H1 (cell line): ENCODE data around the gene GPS1. TPM values are rescaled to one million over a fixed set of nuclear protein-coding genes. Genes with fewer than 3 reads are reported as not detected.

Experiments used
- CBX5 ChIP-seq: fragments of 300-800, 300-1000 bp; sonication (generic); IDR thresholded peaks from 2 replicates; pipeline ENCODE4 v1.7.1; 2016; ENCODE audit warnings: antibody characterized with exemption, low read length, low read depth
- CEBPB ChIP-seq: IDR thresholded peaks from 2 replicates; pipeline ENCODE4 v1.6.1; 2012; ENCODE audit warnings: low read depth, low read length
- CHD2 ChIP-seq: IDR thresholded peaks from 2 replicates; pipeline ENCODE4 v1.6.1; 2012; ENCODE audit warnings: low read length, improper control_type of control experiment
- CHD7 ChIP-seq: fragments of 300-600 bp; sonication (generic); IDR thresholded peaks from 2 replicates; pipeline ENCODE4 v1.7.1; 2012; ENCODE audit warnings: low read length, moderate library complexity, mild to moderate bottlenecking, inconsistent platforms; ENCODE audit not compliant: insufficient replicate concordance
- JUND ChIP-seq: IDR thresholded peaks from 2 replicates; pipeline ENCODE4 v1.6.1; 2011; ENCODE audit warnings: mild to moderate bottlenecking, improper control_type of control experiment, low read length
- KDM4A ChIP-seq: IDR thresholded peaks from one replicate; pipeline ENCODE4 v1.7.1; 2012; ENCODE audit warnings: low read depth, mild to moderate bottlenecking, moderate library complexity, low read length, inconsistent platforms; ENCODE audit not compliant: severe bottlenecking
- POLR2A ChIP-seq, 2 experiments: IDR thresholded peaks; 1 replicate in 1 of 2; 2 replicates in 1 of 2; pipeline ENCODE4 v1.6.1; 2011; ENCODE audit warnings: low read depth in 2 of 2, low read length in 2 of 2, mild to moderate bottlenecking in 2 of 2; ENCODE audit errors: control extremely low read depth in 1 of 2
- RFX5 ChIP-seq: IDR thresholded peaks from 2 replicates; pipeline ENCODE4 v1.6.1; 2011; ENCODE audit warnings: low read depth, low read length, improper control_type of control experiment, borderline replicate concordance
- TAF7 ChIP-seq: optimal IDR thresholded peaks from 2 replicates; pipeline ENCODE3; 2011; ENCODE audit warnings: low read depth, mild to moderate bottlenecking, inconsistent platforms, low read length, moderate library complexity, borderline replicate concordance
- USF2 ChIP-seq: IDR thresholded peaks from 2 replicates; pipeline ENCODE4 v1.6.1; 2011; ENCODE audit warnings: low read length, improper control_type of control experiment
- polyA plus RNA-seq, 7 experiments: library from polyadenylated mRNA; depleted of rRNA in 3 of 7; stranded (reverse) in 5 of 7; unstranded in 2 of 7; fragments of >200 nt in 5 of 7; fragments of 200-250 nt in 2 of 7; gene quantifications; 1 replicate in 5 of 7; 2 replicates in 1 of 7; 4 replicates in 1 of 7; pipeline versions ENCODE4 v1.2.1 to v1.2.3, GENCODE V29; 2011 to 2013; ENCODE audit warnings: missing spikeins in 2 of 7, mixed read lengths in 2 of 7
- total RNA-seq: library from RNA; stranded (reverse); fragmentation: NEBNext Ultra II Directional; extraction: Animal tissue kit (Norgen Biotek cat#: 25700); gene quantifications from 2 replicates; pipeline ENCODE4 v1.2.1, GENCODE V29; 2021

GPS1 gene
- total and polyA plus RNA-seq, 2 of the 8 experiments (the other 6 are each of a cell fraction or from before 2014, with no cell fraction given) = 153 to 277 TPM

- TF ChIP-seq CHD7 (no peak), JUND (no peak), CEBPB (no peak), CHD2 (peak; percentile 35; the same call in 1 of the 2 replicates), KDM4A (peak; percentile 8), RFX5 (no peak), POLR2A (IDR thresholded peaks at IDR 0.05; ENCODE audit: control extremely low read depth in 1 of 2, low read depth in 2 of 2, low read length in 2 of 2) (peak; percentile 86 to 92), USF2 (peak; percentile 25; the same call in 1 of the 2 replicates), CBX5 (no peak), TAF7 (peak; percentile 87)
These were observed 46.7 kb downstream of the GPS1 start, which contains the start of gene FASN (continued) for GRCh38 chr17:82098169-82098938.
